Neural cell (in vitro differentiated cells): ENCODE results near the gene ZC3H14.

Source experiments
- CTCF ChIP-seq: fragments of 450-650 bp; IDR thresholded peaks from 2 replicates; pipeline ENCODE4 v1.5.1; 2014; ENCODE audit warnings: antibody characterized with exemption, mild to moderate bottlenecking, moderate library complexity; ENCODE audit not compliant: poor library complexity, severe bottlenecking
- EZH2 ChIP-seq: fragments of 200-600, 300-800 bp; shearing (Covaris generic), sonication (generic); IDR thresholded peaks from 2 replicates; pipeline ENCODE4 v1.6.1; 2014; ENCODE audit warnings: antibody characterized with exemption, low read length, borderline replicate concordance, mild to moderate bottlenecking; ENCODE audit not compliant: insufficient read depth, poor library complexity, severe bottlenecking
- SMC3 ChIP-seq: fragments of 450-650 bp; conservative IDR thresholded peaks from 2 replicates; pipeline ENCODE4 v1.6.1; 2014; ENCODE audit warnings: antibody characterized with exemption, mild to moderate bottlenecking, moderate library complexity; ENCODE audit not compliant: poor library complexity
- TAF1 ChIP-seq: IDR thresholded peaks from 2 replicates; pipeline ENCODE4 v1.6.1; 2012; ENCODE audit warnings: low read depth

GRCh38 chr14:88552876-88553275 is 10.0 kb upstream of the ZC3H14 start:
- TF ChIP-seq EZH2 = no peak
- TF ChIP-seq TAF1 = no peak
- no peak for TF ChIP-seq SMC3
- no peak for TF ChIP-seq CTCF
